ENCODE data around the gene LRRC74A.
A peak's percentile ranks its signal among the peaks of the same experiment; 100 is the strongest.

LRRC74A gene

DNA sequence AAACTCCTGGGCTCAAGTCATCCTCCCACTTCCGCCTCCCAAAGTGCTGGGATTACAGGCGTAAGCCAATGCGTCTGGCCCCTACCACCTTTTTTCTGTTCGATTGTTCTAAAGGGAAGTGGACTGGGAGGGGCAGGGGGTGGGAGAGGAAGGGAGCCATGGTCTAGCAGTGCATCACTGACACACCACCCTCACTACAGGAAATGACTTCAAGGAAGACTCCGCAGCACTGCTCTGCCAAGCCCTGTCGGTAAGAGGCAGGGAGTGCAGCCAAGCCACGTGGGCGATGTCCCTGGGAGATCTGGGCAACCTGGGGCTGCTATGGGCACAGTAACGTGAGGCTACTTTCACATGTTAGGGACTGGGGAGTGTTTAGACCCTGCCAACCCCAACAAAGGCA, 18.0 kb downstream of the LRRC74A start:
- ATAC-seq: peak; percentile 74
- TF ChIP-seq ZFP3 (CRISPR knock-in tag; IDR thresholded peaks at IDR 0.05) (no peak), ESRRG (CRISPR knock-in tag; IDR thresholded peaks at IDR 0.05) (no peak), ZNF565 (CRISPR knock-in tag; conservative IDR thresholded peaks at IDR 0.05; ENCODE audit: low read depth) (no peak), RARB (CRISPR knock-in tag; IDR thresholded peaks at IDR 0.05) (no peak), ZNF8 (CRISPR knock-in tag; IDR thresholded peaks at IDR 0.05) (no peak), PPARA (CRISPR knock-in tag; IDR thresholded peaks at IDR 0.05; ENCODE audit: borderline replicate concordance) (no peak), ZFP30 (CRISPR knock-in tag; IDR thresholded peaks at IDR 0.05) (no peak), ZNF70 (CRISPR knock-in tag; IDR thresholded peaks at IDR 0.05) (no peak), ZC3H10 (CRISPR knock-in tag; IDR thresholded peaks at IDR 0.05) (no peak), ISL1 (CRISPR knock-in tag; IDR thresholded peaks at IDR 0.05) (no peak), BACH2 (CRISPR knock-in tag; IDR thresholded peaks at IDR 0.05; ENCODE audit: borderline replicate concordance) (no peak), TOX (CRISPR knock-in tag; IDR thresholded peaks at IDR 0.05; ENCODE audit: borderline replicate concordance) (no peak)
- TF ChIP-seq, protein P1, sequence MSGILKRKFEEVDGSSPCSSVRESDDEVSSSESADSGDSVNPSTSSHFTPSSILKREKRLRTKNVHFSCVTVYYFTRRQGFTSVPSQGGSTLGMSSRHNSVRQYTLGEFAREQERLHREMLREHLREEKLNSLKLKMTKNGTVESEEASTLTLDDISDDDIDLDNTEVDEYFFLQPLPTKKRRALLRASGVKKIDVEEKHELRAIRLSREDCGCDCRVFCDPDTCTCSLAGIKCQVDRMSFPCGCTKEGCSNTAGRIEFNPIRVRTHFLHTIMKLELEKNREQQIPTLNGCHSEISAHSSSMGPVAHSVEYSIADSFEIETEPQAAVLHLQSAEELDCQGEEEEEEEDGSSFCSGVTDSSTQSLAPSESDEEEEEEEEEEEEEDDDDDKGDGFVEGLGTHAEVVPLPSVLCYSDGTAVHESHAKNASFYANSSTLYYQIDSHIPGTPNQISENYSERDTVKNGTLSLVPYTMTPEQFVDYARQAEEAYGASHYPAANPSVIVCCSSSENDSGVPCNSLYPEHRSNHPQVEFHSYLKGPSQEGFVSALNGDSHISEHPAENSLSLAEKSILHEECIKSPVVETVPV (CRISPR knock-in tag; IDR thresholded peaks at IDR 0.05): no peak
- TF ChIP-seq, protein P2, sequence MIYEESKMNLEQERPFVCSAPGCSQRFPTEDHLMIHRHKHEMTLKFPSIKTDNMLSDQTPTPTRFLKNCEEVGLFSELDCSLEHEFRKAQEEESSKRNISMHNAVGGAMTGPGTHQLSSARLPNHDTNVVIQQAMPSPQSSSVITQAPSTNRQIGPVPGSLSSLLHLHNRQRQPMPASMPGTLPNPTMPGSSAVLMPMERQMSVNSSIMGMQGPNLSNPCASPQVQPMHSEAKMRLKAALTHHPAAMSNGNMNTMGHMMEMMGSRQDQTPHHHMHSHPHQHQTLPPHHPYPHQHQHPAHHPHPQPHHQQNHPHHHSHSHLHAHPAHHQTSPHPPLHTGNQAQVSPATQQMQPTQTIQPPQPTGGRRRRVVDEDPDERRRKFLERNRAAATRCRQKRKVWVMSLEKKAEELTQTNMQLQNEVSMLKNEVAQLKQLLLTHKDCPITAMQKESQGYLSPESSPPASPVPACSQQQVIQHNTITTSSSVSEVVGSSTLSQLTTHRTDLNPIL (CRISPR knock-in tag; IDR thresholded peaks at IDR 0.05; ENCODE audit: low read depth): no peak

DNA sequence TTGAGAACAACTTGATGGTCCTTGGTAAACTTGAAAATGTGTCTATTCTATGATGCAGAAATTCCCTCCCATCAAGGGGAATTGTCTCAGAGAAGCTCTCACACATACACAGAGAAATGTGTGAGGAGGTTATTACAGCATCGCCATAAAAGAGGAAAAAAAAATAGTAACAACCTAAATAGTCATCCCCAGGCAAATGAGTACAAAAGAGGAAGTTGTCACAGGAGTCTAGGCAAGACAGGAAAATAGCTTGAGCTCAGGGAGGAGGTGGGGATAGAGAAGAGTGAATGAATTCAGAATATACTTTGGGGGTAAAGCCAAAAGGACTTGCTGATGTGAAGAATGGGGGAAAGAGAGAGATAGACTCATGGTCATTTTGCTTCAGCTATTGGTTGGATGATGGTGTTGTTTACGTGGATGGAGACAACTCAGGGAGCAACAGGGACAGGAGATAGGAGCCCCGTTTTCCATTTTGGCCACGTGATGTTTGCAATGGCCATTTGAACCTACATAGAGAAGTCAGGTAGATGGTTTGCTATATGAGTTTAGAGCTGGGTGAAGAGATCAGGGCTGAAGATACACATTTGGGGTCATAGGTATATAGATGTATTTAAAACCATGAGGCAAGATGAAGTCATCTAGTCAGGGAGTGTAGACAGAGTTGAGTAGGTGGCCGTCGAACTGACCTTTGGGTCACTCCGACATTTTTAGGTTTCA, 20.3 kb downstream of the LRRC74A start:
- no peak for ATAC-seq
- TF ChIP-seq CSDC2 (CRISPR knock-in tag; IDR thresholded peaks at IDR 0.05) (no peak), ZFP30 (CRISPR knock-in tag; IDR thresholded peaks at IDR 0.05) (no peak), OSR1 (CRISPR knock-in tag; IDR thresholded peaks at IDR 0.05) (no peak), ESRRG (CRISPR knock-in tag; IDR thresholded peaks at IDR 0.05) (no peak), ZFP3 (CRISPR knock-in tag; IDR thresholded peaks at IDR 0.05) (no peak), PPARA (CRISPR knock-in tag; IDR thresholded peaks at IDR 0.05; ENCODE audit: borderline replicate concordance) (no peak)
- TF ChIP-seq, protein P1 (CRISPR knock-in tag; IDR thresholded peaks at IDR 0.05): no peak
- TF ChIP-seq, protein P2 (CRISPR knock-in tag; IDR thresholded peaks at IDR 0.05; ENCODE audit: low read depth): no peak

DNA sequence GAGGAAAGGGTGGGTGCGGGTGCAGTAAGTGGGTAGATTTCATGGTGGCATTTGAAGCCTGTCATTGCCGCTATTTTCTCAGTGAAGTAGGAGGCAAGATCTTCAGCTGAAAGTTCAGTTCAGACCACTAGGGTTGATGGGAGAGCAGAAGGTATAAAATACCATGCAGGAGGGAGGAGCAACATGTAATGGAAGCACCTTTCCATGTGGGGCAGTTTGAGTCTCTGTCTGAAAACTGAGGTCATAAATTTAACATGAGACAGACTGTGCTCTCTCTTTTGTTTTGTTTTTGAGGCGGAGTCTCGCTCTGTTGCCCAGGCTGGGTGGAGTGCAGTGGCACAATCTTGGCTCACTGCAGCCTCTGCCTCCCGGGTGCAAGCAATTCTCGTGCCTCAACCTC, 22.7 kb downstream of the LRRC74A start:
- no peak for TF ChIP-seq SNAI2 (CRISPR knock-in tag; IDR thresholded peaks at IDR 0.05)
- TF ChIP-seq CSDC2 (CRISPR knock-in tag; IDR thresholded peaks at IDR 0.05): no peak
- TF ChIP-seq ARNTL (CRISPR knock-in tag; IDR thresholded peaks at IDR 0.05; ENCODE audit: borderline replicate concordance, low read depth): no peak
- no peak for TF ChIP-seq OSR1 (CRISPR knock-in tag; IDR thresholded peaks at IDR 0.05)
- TF ChIP-seq, protein P3, sequence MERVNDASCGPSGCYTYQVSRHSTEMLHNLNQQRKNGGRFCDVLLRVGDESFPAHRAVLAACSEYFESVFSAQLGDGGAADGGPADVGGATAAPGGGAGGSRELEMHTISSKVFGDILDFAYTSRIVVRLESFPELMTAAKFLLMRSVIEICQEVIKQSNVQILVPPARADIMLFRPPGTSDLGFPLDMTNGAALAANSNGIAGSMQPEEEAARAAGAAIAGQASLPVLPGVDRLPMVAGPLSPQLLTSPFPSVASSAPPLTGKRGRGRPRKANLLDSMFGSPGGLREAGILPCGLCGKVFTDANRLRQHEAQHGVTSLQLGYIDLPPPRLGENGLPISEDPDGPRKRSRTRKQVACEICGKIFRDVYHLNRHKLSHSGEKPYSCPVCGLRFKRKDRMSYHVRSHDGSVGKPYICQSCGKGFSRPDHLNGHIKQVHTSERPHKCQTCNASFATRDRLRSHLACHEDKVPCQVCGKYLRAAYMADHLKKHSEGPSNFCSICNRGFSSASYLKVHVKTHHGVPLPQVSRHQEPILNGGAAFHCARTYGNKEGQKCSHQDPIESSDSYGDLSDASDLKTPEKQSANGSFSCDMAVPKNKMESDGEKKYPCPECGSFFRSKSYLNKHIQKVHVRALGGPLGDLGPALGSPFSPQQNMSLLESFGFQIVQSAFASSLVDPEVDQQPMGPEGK (CRISPR knock-in tag; IDR thresholded peaks at IDR 0.05; ENCODE audit: borderline replicate concordance): no peak
- TF ChIP-seq ZNF8 (CRISPR knock-in tag; IDR thresholded peaks at IDR 0.05): no peak
- TF ChIP-seq GLIS3 (CRISPR knock-in tag; IDR thresholded peaks at IDR 0.05): no peak
- TF ChIP-seq ISL1 (CRISPR knock-in tag; IDR thresholded peaks at IDR 0.05): no peak
- no peak for TF ChIP-seq ZFP3 (CRISPR knock-in tag; IDR thresholded peaks at IDR 0.05)
- TF ChIP-seq, protein P4, sequence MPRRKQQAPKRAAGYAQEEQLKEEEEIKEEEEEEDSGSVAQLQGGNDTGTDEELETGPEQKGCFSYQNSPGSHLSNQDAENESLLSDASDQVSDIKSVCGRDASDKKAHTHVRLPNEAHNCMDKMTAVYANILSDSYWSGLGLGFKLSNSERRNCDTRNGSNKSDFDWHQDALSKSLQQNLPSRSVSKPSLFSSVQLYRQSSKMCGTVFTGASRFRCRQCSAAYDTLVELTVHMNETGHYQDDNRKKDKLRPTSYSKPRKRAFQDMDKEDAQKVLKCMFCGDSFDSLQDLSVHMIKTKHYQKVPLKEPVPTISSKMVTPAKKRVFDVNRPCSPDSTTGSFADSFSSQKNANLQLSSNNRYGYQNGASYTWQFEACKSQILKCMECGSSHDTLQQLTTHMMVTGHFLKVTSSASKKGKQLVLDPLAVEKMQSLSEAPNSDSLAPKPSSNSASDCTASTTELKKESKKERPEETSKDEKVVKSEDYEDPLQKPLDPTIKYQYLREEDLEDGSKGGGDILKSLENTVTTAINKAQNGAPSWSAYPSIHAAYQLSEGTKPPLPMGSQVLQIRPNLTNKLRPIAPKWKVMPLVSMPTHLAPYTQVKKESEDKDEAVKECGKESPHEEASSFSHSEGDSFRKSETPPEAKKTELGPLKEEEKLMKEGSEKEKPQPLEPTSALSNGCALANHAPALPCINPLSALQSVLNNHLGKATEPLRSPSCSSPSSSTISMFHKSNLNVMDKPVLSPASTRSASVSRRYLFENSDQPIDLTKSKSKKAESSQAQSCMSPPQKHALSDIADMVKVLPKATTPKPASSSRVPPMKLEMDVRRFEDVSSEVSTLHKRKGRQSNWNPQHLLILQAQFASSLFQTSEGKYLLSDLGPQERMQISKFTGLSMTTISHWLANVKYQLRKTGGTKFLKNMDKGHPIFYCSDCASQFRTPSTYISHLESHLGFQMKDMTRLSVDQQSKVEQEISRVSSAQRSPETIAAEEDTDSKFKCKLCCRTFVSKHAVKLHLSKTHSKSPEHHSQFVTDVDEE (CRISPR knock-in tag; IDR thresholded peaks at IDR 0.05): no peak
- TF ChIP-seq ZC3H10 (CRISPR knock-in tag; IDR thresholded peaks at IDR 0.05): no peak
- no peak for TF ChIP-seq ZNF70 (CRISPR knock-in tag; IDR thresholded peaks at IDR 0.05)
- TF ChIP-seq PPARA (CRISPR knock-in tag; IDR thresholded peaks at IDR 0.05; ENCODE audit: borderline replicate concordance): no peak
- TF ChIP-seq RARB (CRISPR knock-in tag; IDR thresholded peaks at IDR 0.05): no peak
- no peak for TF ChIP-seq ESRRG (CRISPR knock-in tag; IDR thresholded peaks at IDR 0.05)
- no peak for TF ChIP-seq BACH2 (CRISPR knock-in tag; IDR thresholded peaks at IDR 0.05; ENCODE audit: borderline replicate concordance)
- ATAC-seq: no peak; the same call in 2 of the 3 replicates

Measured in SK-N-SH treated with all-trans-retinoic acid at 6 μM for 48 hours (cell line).